Measurements from ENCODE around the gene DEDD.
"Not testable (repeated sequence)": the region's sequence is repeated elsewhere in the genome, so short reads cannot be mapped to it uniquely, and the experiment has no call there.

DEDD gene

DNA sequence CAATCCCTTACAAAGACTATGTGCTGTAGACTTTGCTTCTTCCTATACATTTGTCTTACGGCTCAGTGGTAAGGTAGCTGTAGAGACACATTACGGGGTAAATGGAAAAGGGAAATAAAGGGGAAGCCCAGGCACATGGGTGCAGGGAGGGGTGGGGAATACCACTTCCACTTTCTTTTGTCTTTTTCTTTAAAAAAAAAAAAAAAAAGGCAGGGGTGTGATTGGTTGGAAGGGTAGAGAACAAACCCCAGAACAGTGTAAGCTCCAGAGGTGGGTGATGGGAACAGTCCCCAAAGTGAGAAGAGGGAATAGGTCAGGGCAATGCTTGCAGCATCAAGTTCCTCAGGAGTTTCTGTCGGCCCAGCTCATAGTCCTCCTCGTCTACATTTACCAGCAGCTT, 10.6 kb downstream of the DEDD start:
- DNase-seq, result no peak

DNA sequence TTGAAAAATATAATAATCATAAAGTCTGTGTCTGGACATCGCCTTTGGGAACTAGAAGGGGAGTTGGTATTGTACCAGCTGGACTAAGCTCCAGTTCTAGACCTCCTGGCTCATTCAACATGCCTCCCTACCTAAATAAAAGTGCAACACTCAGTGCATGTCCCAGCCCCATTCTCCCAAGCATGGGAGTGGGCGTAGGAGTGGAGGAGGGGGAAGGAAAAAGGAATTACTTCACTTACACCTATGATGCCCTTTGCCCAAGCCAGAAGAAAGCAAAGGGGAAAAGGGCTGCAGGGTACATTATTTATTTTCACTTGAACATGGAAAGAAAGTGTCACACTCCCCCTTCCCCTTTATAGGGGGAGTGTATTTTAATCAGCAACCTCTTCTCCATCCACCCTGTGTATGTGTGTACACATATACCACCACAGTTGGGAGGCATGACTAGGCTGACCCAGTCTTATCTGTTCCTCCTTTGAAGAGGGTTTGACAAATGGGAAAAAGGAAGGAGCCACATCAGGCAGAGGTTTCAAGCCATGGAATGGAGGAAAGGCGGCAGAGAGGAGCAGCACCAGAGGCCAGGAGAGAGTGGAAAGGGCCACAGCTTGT, 11.3 kb downstream of the DEDD start:
- DNase-seq, result no peak

DNA sequence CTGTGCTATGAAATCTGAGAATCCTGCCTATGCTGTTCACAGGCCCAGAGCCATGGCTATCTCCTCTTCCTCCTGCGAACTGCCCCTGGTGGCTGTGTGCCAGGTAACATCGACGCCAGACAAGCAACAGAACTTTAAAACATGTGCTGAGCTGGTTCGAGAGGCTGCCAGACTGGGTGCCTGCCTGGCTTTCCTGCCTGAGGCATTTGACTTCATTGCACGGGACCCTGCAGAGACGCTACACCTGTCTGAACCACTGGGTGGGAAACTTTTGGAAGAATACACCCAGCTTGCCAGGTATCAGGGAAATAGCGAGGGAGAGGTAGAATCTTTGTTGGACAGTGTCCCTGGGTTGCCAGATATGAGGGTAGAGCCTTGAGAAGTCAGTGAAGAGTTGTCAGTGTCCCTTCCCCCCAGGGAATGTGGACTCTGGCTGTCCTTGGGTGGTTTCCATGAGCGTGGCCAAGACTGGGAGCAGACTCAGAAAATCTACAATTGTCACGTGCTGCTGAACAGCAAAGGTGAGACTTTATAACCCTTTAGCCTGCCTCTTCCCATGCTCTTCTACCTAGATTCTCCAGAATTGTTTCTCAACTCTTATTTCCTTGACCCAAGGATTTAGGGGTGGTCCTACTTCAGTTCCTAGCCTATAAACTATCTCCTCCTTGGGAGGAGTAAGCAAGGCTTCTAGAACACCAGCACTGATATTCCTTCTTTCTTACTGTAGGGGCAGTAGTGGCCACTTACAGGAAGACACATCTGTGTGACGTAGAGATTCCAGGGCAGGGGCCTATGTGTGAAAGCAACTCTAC, 13.2 kb downstream of the DEDD start:
- peak; percentile 78 for DNase-seq

DNA sequence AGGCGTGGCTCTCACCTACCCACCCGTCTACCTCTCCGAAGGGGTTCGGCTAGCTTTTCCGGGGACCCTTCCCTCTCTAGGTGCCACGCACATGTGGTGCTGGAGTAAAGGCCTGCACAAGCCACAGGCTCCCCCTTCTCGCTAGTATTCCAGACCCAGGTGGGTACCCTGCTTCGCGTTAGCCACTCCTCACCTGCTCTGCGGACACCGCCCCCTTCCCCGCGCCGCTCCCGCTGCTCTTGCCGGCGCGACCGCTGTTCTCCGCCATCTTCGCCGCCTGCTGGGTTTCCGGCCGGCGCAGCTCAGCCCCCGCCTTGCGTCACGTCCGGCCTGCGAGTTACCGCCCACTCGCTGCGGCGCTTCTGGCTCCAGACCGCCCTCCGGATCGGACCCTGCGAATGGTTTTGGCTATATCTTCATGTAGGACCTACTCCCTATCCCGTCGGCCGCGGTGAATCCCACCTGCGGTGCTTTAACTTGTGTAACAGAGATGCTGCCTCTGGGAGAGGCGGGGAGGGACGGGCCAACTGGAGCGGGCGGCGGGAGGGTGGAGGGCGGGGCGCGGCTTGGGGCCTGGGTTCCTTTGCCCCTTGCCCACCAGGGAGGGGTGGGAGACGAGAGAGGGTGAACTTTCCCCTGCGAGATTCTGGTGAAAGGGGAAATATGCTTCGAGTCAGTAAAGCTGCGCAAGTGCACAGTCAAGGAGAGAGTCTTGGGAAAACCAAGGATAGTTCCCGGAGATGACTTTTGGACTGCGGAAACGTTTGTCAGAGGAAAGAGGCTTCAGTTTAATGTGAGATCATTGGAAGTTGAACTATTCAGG, 14.5 kb downstream of the DEDD start, which contains the start of the genes NIT1 and PFDN2:
TSS of gene NIT1 (plus strand) at position 347 of the 823 bp plus-strand sequence. CDS start at position 419, 72 bp downstream.
TSS of gene PFDN2 (minus strand) at position 279 of the 823 bp plus-strand sequence. CDS start at position 268, 11 bp downstream.
- peak; percentile 88 for DNase-seq

DNA sequence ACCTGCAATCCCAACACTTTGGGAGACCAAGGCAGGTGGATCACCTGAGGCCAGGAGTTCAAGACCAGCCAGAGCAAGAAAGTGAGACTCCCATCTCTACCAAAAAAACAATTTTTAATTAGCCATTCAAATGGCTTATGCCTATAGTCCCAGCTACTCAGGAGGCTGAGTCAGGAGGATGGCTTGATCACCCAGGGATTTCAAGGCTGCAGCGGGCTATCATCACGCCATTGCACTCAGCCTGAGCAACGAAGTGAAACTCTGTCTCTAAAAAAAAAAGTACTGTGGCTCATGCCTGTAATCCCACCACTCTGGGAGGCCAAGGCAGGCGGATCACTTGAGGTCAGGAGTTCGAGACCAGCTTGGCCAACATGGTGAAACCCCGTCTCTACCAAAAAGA, 16.5 kb downstream of the DEDD start:
- not testable (repeated sequence) for DNase-seq

DNA sequence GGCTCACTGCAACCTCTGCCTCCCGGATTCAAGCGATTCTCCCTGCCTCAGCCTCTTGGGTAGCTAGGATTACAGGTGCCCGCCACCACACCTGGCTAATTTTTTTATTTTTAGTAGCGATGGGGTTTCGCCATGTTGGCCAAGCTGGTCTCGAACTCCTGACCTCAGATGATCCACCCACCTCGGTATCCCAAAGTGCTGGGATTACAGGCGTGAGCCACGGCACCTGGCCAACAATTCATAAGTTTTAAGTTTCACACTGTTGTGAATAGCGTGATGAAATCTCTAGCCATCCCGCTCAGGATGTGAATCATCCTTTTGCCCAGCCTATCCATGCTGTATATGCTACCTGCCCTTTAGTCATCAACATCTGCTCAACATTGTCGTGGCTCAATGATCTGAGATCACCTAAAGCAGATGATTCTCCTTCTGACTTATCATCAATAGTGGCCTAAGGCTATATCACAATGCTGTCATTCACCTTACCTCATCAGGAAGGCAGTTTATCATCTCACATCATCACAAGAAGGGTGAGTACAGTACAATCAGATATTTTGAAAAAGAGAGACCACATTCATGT, 17.2 kb downstream of the DEDD start:
- peak; percentile 39 for DNase-seq

DNA sequence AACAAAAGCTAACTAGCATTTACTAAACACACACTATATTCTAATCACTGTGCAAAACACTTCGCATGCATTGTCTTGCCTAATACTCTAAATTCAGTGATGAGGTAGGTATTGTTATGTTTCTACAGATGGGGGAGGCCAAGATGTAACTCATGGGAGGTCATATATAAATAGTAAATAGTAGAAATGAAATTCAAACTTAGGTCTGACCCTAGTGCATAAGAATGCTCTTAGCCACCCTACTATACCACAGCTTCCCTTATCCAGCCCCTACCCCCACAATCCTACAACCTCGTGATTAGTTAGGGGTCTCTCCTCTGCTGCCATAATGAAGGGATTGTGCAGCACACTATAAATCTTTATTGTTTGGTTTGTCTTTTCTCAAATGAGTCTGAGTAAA, 17.9 kb downstream of the DEDD start:
- no peak for DNase-seq

DNA sequence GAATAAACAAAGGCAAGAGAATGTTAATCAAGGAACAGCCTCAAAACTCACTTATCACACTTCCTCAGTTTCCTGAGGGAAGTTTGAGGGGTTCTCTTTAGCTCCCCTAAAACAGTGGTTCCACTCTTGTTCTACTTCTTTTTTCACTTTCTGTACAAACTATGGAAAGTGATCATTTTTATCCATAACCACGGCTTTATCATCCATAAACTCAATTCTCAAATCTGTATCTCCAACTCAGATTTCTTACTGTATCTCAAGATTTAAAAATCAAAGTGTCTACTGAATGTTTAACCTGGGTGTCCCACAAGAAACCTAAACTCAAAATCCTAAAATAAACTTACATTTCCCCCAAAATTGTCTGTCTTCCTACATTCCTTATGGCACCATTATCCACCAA, 18.6 kb downstream of the DEDD start:
- no peak for DNase-seq

DNA sequence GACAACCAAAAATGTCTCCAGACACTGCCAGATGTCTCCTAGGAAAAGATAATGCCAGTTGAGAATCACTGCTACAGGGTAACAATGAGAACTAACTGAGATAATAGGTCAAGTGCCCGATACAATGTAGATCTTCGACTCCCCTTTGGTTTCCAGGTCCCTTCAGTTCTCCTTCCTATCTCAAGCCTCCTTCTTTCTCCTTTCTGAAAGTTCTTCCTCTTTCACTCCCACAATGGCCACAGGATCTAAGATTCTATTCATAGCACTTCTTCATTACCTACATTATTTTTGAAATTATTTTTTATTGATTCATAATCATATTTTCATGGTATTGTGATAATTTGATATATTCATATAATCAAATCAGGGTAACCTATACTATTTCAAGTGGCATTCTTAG, 20.9 kb downstream of the DEDD start:
- no peak for DNase-seq

DNA sequence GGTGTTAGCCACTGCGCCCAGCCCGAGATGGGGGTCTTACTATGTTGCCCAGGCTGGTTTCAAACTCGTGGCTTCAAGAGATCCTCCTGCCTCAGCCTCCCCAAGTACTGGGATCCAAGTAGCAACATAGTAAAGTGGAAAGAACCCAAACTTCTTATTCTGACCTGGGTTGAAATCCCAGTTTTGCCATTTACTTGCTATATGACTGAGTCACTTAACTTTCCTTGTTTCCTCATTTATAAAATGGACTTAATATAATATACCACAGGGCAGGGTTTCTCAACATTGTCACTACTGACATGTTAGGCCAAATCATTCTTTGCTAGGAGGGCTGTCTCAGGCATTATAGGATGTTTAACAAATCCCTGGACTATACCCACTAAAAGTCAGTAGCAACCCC, 21.4 kb downstream of the DEDD start:
- DNase-seq, result no peak

DNA sequence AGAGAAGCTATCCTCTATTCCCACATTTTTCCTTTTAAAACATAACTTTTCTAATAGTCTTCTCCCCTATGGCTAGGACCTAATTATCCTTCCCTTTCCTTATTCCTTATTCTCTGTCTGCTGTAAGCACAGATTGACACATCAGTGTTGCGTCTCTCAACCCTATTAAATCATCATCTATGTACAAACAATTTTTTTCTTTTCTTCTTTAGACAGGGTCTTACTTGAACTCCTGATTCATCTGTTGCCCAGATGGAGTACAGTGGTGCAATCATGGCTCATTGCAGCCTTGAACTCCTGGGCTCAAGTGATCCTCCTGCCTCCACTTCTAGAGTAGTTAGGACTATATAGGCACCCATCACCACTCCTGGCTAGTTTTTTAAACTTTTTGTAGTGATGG, 26.0 kb downstream of the DEDD start:
- DNase-seq, result no peak

DNA sequence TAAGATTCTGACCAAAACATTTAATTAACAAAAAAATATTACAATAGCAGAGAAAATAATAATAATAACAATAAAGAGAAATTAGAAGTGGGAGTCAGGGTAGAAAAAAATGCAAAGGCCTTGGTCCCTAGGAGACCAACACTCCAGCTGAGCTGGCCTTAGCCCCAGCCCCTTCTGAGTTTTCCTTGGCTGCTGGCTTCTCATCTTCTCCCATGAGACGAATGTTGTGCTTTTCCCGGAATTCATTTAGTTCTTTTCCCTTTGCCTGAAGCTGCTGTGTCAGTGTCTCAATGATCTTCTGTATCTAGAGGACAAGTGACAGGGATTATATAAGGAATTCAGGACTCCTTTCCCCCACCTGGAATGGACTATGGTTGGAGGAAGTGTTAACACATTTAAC, 31.9 kb downstream of the DEDD start:
- DNase-seq, result no peak

DNA sequence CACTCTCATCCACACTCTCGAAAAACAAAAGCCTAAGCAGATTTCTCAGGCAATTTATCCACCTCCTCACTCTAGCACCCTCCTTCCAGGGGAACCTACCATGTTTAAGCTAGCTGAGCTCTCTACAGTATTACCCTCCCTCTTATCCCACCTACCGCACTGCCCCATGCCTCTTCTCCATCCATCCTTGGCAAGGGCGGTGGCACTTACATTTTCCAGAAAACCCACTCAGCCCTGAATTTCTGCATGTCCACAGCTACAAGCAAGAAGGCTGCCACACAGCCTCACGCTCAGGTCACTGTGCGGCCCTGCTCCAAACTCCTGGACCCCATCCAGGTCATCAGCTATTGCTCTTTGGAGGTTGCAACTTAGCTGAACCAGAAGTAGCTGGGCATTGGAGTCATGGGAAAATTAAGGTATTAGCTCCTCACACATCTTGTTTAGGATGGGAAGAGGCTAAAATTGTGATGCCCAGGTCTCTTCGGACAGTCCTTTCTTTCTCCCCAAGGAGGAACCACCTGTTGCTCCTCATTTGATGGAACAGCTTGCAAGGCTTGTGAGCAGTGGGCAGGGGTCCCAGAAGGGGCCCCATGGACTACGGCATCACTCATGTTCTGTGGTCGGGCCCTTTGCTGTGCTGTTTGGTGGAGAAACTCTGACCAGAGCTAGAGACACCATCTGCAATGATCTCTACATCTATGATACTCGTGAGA, 33.2 kb downstream of the DEDD start:
- no peak for DNase-seq

DNA sequence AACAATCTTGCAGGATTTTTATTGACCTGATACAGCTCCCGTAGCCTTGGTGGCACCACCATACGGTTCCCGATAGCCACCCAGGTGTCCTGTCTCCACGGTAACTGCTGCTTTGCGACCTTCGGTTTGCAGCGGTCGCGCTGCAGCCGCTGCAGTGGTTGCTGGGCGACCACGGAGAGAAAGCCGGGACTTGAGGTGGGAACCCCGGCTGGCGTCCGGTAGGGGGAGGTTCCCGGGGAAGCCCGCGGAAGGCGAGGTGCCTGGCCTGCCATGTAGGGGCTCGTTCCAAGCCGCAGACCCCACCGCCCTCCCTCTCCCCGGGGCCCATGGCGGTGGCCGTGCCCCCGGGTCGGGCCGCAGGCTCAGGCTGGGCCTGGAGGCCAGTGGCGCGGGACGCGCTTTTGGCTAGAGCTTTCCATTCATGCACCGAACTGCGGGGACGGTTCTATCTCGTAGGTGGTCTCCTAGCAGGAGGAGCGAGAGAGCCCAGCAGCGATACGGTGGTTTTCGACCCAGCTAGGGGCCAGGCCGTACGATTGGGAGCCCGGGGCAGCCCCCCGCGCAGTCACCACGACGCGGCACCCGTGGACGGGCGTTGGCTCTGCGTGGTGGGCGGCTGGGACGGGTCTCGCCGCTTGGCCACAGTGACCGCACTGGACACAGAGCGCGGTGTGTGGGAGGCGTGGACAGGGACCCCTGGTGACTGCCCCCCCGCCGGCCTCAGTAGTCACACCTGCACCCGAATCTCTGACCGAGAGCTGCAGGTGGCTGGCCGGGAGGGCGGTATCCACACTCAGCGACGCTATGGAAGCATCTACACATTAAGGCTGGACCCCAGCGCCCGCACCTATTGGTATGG, 34.0 kb downstream of the DEDD start, which contains the start of gene KLHDC9:
TSS of gene KLHDC9 (plus strand) at position 152 of the 859 bp plus-strand sequence. CDS start at position 327, 175 bp downstream.
- DNase-seq, result peak; percentile 67

DNA sequence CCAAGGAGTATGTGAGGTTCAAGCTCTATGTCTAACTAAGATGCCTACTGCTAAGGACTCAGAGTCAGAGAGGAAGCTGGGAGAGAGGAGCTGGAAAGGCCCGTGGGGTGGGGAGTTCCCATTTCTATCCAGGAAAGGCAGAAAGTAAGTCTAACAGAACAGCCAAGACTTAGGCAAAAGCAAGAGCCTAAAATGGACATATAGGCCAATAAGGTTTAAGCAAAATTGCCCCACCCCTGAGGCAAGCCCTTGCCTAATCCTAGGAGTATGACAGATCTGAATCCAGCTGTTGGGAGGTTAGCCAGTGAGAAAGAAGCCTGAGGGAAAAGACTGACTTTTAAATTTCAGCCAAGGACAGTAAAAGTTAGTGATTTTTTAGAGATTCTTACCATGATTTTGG, 35.9 kb downstream of the DEDD start:
- no peak for DNase-seq

DNA sequence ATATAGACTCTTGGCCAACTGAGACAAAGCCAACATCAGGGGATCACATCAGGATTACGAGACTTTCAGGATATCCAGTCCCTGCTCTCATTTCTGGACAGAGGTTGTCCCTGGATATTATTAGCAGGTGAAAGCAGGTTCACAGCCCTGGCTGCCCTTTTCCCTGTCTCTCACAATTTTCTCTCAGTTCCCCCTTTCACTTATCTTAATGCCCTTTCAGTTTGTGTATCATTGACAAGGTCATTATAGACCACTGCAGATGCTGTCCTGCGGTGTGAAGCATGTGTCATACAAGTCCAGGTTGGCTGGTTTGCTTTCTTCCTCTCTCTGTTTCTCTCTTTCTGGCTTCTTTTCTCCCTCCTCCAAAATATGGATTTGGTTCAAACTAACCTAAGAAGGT, 36.5 kb downstream of the DEDD start:
- no peak for DNase-seq

DNA sequence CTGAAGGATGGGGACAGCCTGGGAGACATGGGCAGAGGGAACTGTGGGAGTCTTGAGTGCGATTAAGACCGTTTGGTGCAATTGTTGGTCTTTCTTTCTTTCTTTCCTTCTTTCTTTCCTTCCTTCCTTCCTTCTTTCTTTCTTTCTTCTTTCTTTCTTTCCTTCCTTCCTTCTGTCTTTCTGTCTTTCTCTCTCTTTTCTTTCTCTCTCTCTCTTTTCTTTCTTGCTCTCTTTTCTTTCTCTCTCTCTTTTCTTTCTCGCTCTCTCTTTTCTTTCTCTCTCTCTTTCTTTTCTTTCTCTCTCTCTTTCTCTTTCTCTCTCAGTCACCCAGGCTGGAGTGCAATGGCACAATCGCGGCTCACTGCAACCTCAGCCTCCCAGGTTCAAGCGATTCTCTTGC, 37.2 kb downstream of the DEDD start:
- DNase-seq, result no peak

DNA sequence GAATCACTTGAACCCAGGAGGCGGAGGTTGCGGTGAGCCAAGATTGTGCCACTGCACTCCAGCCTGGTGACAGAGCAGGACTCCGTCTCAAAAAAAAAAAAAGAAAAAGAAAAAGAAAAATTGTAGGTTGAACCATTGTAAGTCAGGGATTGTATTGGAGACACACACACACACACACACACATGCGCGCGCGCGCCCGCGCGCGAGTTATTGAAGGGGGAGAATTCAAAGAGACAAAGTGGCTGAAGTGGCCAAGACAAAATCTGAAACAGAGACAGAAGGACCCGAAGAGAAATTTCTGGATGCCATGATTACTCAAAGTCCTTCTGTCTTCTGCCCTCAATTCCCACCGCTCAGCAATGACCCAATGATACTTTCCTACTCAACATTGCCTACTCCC, 38.0 kb downstream of the DEDD start:
- DNase-seq, result no peak

DNA sequence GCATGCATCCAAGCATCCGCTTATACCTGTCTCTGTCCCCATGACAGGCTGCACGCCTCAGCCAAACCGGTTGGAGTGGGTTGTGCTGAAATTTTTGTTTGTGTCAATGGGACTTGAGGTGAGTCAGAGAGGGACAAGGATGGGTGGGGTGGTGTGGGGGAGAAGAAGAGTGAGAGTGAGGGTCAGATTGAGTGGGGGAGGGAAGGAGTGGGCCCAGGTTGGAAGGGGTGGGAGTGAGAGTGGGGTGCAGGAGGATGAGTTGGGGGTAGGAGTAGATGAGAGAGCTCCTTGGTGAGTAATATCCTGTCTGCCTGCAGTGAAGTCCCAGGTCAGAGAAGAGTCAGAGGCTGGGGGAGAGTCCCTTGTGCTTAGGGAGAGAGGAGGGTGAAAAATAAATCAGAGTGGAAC, 39.8 kb downstream of the DEDD start:
- peak; percentile 55 for DNase-seq

DNA sequence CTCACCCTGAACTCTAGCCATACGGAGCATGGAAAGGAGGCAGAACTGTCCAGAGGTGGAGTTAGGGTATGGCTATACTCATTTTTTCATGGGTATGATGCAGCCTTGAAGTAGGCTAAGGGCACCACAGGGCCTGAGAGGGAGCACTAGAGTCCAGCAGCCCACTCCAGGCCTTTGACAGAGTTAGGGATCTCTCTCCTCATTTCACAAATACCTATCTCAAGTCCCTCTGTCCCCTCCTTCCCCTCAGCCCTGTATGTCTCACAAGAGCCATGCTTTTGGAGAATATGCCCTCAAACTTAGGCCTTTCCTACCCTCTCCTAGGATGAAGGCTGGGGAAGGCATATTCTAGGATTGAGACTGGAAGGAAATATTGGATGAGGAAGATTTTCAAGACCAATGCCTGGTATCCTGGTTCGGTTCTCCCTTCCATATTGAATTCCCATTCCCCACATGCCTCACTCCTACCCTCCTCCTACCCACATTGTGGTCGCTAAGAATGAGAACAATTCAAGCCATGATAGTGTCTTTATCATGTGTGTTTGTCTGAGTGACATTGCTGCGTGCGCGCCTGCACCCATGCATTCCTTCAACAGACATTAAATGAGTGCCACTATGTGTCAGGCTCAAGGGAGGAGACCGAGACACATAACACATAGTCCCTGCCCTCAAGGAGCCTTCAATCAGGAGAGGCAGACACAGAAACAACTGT, 40.5 kb downstream of the DEDD start:
- no peak for DNase-seq

DNA sequence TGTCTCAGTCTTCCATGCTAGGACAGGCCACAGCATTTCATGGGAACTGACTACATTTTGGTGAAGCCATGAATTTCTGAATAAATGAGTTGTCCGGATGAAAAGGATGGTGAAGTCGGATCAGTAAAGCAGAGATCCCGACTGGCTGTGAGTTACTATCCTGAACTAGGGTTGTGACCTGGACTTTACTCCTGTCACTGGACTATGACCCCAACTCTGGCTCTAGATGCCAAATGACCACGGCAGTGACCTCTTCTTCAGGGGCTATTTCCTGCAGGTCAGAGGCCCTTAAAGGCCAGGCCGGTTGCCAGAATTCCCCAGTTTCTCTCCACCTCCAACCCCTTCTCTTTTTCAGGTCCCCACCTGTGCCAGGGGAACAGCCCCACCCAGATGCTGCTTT, 41.4 kb downstream of the DEDD start:
- DNase-seq, result no peak

Measured in activated naive CD4-positive, alpha-beta T cell treated with Interleukin-2 at 50 U/mL for 16 hours (primary cell).